Measurements from ENCODE around the gene EGFL6. TPM values are rescaled to one million over a fixed set of nuclear protein-coding genes. Genes with fewer than 3 reads are reported as not detected.

Gene EGFL6
- total and polyA plus RNA-seq, 2 of the 13 experiments (the other 11 are each of a cell fraction or from before 2014, with no cell fraction given) = not detected

DNA sequence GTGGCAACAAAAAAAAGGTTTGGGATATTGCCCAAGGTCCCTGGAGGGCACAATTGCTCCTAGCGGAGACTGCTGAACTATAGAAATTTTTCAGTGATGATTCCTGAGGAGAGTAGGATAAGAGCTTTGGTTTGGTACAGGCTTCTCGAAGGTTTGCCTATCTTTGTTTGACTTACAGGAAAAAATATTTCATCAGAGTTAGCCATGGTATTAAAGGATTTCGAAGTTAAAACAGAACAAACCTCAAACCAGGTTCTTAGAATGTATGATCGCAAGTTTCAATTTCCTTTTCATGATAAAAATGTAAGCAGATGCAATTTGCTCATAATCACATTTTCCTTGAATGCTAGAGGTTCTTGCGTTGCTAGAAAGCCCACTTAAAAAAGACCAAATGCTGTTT, 1.7 kb downstream of the EGFL6 start:
- POLR2A ChIA-PET = no interaction called here
- Histone ChIP-seq H2AFZ (ENCODE audit: low read length) (no peak overlapping the region), H4K20me1 (ENCODE audit: insufficient read depth, low read length) (no peaks in the 10 kb centered on the region), H3K4me1 (ENCODE audit: insufficient read depth, low read length) (no peaks in the 10 kb centered on the region), H3K4me3 (replicated peaks in 1 of 3; ENCODE audit: insufficient read depth in 1 of 3, low read depth in 2 of 3, low read length in 3 of 3) (no peak overlapping the region), H3K27ac (ENCODE audit: extremely low read length, insufficient read depth, low read length) (no peak overlapping the region), H3K27me3 (ENCODE audit: control insufficient read depth in 1 of 2, insufficient read depth in 2 of 2, low read length in 2 of 2) (peaks cover 2 to 13% of the 10 kb centered on the region in 2 experiments; a peak in 2 of 5 replicates), H3K36me3 (replicated peaks in 1 of 2; ENCODE audit: control insufficient read depth in 1 of 2, insufficient read depth in 2 of 2, low read length in 2 of 2) (no peaks in the 10 kb centered on the region), H3K79me2 (ENCODE audit: insufficient read depth, low read length) (no peaks in the 10 kb centered on the region), H3K4me2 (ENCODE audit: low read depth, low read length) (no peak overlapping the region), H3K9ac (ENCODE audit: insufficient read depth, low read depth, low read length) (no peak overlapping the region), H3K9me3 (ENCODE audit: low read length) (no peaks in the 10 kb centered on the region)
- intact Hi-C loops (cut with micrococcal nuclease; ENCODE audit: unreplicated experiment) = no loop called here
- in situ Hi-C loops (cut with HindIII; ENCODE audit: extremely low pct_ligation_motif_present, low pct_unique_long_range_greater_than_20kb) = no loop called here
- ATAC-seq = no peak
- no peak for DNase-seq (ENCODE audit: low spot score)
- no TSS peak for BruUV-seq (replicated peaks)
- 1% methylated on average over 5 of the region's 5 CpGs for WGBS (ENCODE audit: low lambda C conversion rate)
- CTCF ChIA-PET (ENCODE audit: low intra/inter-chr PET ratio, low total read pairs) = no interaction called here
- FAIRE-seq = no peak
- TF ChIP-seq PHF20 (CRISPR knock-in tag; IDR thresholded peaks at IDR 0.05) (no peak), MLLT10 (CRISPR knock-in tag; IDR thresholded peaks at IDR 0.05) (no peak), ZNF333 (CRISPR knock-in tag; IDR thresholded peaks at IDR 0.05; ENCODE audit: borderline replicate concordance) (no peak), HOXA9 (CRISPR knock-in tag; IDR thresholded peaks at IDR 0.05; ENCODE audit: borderline replicate concordance) (no peak), GPN1 (CRISPR knock-in tag; IDR thresholded peaks at IDR 0.05; ENCODE audit: borderline replicate concordance) (no peak), ZNF557 (CRISPR knock-in tag; IDR thresholded peaks at IDR 0.05) (no peak), BORCS8-MEF2B (CRISPR knock-in tag; IDR thresholded peaks at IDR 0.05) (no peak)
- TF ChIP-seq, protein P1, sequence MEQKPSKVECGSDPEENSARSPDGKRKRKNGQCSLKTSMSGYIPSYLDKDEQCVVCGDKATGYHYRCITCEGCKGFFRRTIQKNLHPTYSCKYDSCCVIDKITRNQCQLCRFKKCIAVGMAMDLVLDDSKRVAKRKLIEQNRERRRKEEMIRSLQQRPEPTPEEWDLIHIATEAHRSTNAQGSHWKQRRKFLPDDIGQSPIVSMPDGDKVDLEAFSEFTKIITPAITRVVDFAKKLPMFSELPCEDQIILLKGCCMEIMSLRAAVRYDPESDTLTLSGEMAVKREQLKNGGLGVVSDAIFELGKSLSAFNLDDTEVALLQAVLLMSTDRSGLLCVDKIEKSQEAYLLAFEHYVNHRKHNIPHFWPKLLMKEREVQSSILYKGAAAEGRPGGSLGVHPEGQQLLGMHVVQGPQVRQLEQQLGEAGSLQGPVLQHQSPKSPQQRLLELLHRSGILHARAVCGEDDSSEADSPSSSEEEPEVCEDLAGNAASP (CRISPR knock-in tag; IDR thresholded peaks at IDR 0.05; ENCODE audit: borderline replicate concordance) = no peak
- TF ChIP-seq, protein P2, sequence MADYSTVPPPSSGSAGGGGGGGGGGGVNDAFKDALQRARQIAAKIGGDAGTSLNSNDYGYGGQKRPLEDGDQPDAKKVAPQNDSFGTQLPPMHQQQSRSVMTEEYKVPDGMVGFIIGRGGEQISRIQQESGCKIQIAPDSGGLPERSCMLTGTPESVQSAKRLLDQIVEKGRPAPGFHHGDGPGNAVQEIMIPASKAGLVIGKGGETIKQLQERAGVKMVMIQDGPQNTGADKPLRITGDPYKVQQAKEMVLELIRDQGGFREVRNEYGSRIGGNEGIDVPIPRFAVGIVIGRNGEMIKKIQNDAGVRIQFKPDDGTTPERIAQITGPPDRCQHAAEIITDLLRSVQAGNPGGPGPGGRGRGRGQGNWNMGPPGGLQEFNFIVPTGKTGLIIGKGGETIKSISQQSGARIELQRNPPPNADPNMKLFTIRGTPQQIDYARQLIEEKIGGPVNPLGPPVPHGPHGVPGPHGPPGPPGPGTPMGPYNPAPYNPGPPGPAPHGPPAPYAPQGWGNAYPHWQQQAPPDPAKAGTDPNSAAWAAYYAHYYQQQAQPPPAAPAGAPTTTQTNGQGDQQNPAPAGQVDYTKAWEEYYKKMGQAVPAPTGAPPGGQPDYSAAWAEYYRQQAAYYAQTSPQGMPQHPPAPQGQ (CRISPR knock-in tag; IDR thresholded peaks at IDR 0.05; ENCODE audit: borderline replicate concordance) = no peak
- TF ChIP-seq, protein P3, sequence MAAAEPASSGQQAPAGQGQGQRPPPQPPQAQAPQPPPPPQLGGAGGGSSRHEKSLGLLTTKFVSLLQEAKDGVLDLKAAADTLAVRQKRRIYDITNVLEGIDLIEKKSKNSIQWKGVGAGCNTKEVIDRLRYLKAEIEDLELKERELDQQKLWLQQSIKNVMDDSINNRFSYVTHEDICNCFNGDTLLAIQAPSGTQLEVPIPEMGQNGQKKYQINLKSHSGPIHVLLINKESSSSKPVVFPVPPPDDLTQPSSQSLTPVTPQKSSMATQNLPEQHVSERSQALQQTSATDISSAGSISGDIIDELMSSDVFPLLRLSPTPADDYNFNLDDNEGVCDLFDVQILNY (CRISPR knock-in tag; conservative IDR thresholded peaks at IDR 0.05) = no peak
- TF ChIP-seq, protein P4, sequence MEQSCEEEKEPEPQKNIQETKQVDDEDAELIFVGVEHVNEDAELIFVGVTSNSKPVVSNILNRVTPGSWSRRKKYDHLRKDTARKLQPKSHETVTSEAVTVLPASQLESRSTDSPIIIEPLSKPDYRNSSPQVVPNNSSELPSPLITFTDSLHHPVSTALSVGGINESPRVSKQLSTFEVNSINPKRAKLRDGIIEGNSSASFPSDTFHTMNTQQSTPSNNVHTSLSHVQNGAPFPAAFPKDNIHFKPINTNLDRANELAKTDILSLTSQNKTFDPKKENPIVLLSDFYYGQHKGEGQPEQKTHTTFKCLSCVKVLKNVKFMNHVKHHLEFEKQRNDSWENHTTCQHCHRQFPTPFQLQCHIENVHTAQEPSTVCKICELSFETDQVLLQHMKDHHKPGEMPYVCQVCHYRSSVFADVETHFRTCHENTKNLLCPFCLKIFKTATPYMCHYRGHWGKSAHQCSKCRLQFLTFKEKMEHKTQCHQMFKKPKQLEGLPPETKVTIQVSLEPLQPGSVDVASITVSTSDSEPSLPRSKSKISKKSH (CRISPR knock-in tag; IDR thresholded peaks at IDR 0.05; ENCODE audit: borderline replicate concordance) = no peak
- TF ChIP-seq, protein P5, sequence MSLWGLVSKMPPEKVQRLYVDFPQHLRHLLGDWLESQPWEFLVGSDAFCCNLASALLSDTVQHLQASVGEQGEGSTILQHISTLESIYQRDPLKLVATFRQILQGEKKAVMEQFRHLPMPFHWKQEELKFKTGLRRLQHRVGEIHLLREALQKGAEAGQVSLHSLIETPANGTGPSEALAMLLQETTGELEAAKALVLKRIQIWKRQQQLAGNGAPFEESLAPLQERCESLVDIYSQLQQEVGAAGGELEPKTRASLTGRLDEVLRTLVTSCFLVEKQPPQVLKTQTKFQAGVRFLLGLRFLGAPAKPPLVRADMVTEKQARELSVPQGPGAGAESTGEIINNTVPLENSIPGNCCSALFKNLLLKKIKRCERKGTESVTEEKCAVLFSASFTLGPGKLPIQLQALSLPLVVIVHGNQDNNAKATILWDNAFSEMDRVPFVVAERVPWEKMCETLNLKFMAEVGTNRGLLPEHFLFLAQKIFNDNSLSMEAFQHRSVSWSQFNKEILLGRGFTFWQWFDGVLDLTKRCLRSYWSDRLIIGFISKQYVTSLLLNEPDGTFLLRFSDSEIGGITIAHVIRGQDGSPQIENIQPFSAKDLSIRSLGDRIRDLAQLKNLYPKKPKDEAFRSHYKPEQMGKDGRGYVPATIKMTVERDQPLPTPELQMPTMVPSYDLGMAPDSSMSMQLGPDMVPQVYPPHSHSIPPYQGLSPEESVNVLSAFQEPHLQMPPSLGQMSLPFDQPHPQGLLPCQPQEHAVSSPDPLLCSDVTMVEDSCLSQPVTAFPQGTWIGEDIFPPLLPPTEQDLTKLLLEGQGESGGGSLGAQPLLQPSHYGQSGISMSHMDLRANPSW (CRISPR knock-in tag; IDR thresholded peaks at IDR 0.05; ENCODE audit: borderline replicate concordance) = no peak
- TF ChIP-seq, protein P6, sequence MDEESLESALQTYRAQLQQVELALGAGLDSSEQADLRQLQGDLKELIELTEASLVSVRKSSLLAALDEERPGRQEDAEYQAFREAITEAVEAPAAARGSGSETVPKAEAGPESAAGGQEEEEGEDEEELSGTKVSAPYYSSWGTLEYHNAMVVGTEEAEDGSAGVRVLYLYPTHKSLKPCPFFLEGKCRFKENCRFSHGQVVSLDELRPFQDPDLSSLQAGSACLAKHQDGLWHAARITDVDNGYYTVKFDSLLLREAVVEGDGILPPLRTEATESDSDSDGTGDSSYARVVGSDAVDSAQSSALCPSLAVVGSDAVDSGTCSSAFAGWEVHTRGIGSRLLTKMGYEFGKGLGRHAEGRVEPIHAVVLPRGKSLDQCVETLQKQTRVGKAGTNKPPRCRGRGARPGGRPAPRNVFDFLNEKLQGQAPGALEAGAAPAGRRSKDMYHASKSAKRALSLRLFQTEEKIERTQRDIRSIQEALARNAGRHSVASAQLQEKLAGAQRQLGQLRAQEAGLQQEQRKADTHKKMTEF (CRISPR knock-in tag; IDR thresholded peaks at IDR 0.05) = no peak
